ENCODE measurements around the gene ONECUT3. TPM values are rescaled to one million over a fixed set of nuclear protein-coding genes. Genes with fewer than 3 reads are reported as not detected.

ONECUT3 gene
- total RNA-seq, 1 experiment from 2014 or later = not detected

DNA sequence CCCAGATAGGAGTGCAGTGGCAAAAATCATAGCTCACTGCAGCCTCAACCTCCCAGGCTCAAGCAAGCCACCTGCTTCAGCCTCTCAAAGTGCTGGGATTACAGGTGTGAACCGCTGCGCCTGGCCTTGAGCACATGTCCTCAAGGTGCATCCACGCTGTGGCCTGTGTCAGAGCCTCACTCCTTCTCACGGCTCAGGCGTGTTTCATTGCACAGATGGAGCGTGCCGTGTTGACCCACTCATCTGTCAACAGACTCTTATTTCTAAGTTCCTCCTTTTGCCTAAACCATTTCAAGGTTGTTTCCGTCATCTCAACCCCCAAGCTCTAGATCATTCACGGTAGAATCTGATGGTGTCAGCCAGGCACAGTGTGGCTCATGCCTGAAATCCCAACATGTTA is 30.6 kb downstream of the ONECUT3 start:
- no peaks in the 10 kb centered on the region for H3K4me1 ChIP-seq (replicated peaks; ENCODE audit: insufficient read depth)
- no peaks in the 10 kb centered on the region for H4K20me1 ChIP-seq (ENCODE audit: insufficient read depth)
- ChIA-PET POLR2A (ENCODE audit: unreplicated experiment) (no interaction called here), CTCF (no interaction called here)
- no peak for DNase-seq
- no peaks in the 10 kb centered on the region; the same call in 1 of the 2 replicates for H3K9me3 ChIP-seq (ENCODE audit: insufficient read depth, low read depth)
- H3F3A ChIP-seq (ENCODE audit: insufficient read depth, low read depth) = no peaks in the 10 kb centered on the region
- H3K9me2 ChIP-seq (ENCODE audit: insufficient read depth) = no peaks in the 10 kb centered on the region
- H2AFZ ChIP-seq = no peak overlapping the region
- 0 out of 2 replicates have a peak, but pooled peaks cover 8% of the 10 kb centered on the region for H3K27me3 ChIP-seq (ENCODE audit: insufficient read depth, low read depth)
- H3K36me3 ChIP-seq (ENCODE audit: low read depth) = no peaks in the 10 kb centered on the region
- no peak overlapping the region for H3K27ac ChIP-seq
- BruUV-seq (replicated peaks) = no TSS peak
- H3K79me2 ChIP-seq (ENCODE audit: low read depth) = no peaks in the 10 kb centered on the region
- no peak overlapping the region for H3K4me2 ChIP-seq
- TF ChIP-seq, protein P1, sequence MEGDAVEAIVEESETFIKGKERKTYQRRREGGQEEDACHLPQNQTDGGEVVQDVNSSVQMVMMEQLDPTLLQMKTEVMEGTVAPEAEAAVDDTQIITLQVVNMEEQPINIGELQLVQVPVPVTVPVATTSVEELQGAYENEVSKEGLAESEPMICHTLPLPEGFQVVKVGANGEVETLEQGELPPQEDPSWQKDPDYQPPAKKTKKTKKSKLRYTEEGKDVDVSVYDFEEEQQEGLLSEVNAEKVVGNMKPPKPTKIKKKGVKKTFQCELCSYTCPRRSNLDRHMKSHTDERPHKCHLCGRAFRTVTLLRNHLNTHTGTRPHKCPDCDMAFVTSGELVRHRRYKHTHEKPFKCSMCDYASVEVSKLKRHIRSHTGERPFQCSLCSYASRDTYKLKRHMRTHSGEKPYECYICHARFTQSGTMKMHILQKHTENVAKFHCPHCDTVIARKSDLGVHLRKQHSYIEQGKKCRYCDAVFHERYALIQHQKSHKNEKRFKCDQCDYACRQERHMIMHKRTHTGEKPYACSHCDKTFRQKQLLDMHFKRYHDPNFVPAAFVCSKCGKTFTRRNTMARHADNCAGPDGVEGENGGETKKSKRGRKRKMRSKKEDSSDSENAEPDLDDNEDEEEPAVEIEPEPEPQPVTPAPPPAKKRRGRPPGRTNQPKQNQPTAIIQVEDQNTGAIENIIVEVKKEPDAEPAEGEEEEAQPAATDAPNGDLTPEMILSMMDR (conservative IDR thresholded peaks at IDR 0.05) = no peak
- TF ChIP-seq EZH2 (IDR thresholded peaks at IDR 0.05; ENCODE audit: low read depth) = no peak
- no peak overlapping the region for H3K4me3 ChIP-seq
- intact Hi-C loops (cut with micrococcal nuclease; ENCODE audit: unreplicated experiment) = no loop called here

DNA sequence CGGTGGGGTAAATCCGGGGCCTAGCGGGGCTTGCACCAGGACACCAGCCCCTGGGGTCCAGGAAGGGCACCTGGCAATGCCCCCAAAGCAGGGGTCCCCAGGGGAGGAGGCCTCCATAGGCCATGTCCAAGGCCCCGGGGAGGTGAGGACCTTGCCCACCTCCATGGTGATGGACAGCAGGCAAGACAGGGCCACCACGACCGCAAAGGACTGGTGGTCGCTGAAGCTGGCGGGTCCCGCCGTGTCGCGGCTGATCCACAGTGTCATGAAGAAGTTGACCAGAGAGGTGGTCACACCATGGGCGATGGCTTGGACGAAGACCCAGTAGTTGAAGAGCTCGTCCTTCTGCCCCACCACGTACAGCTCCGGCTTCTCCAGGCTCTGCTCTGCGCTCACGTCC is 32.0 kb downstream of the ONECUT3 start:
- no peak overlapping the region for H3K27ac ChIP-seq
- no peaks in the 10 kb centered on the region for H4K20me1 ChIP-seq (ENCODE audit: insufficient read depth)
- CTCF ChIA-PET = no interaction called here
- no peaks in the 10 kb centered on the region for H3K79me2 ChIP-seq (ENCODE audit: low read depth)
- intact Hi-C loops (cut with micrococcal nuclease; ENCODE audit: unreplicated experiment) = no loop called here
- no peaks in the 10 kb centered on the region for H3K36me3 ChIP-seq (ENCODE audit: low read depth)
- BruUV-seq (replicated peaks) = no TSS peak
- no peaks in the 10 kb centered on the region for H3K9me2 ChIP-seq (ENCODE audit: insufficient read depth)
- no peaks in the 10 kb centered on the region for H3K4me1 ChIP-seq (replicated peaks; ENCODE audit: insufficient read depth)
- no peak overlapping the region for H3K4me2 ChIP-seq
- no peak overlapping the region for H2AFZ ChIP-seq
- H3K4me3 ChIP-seq = no peak overlapping the region
- POLR2A ChIA-PET (ENCODE audit: unreplicated experiment) = no interaction called here
- H3K27me3 ChIP-seq (ENCODE audit: insufficient read depth, low read depth) = 0 out of 2 replicates have a peak, but pooled peaks cover 8% of the 10 kb centered on the region
- no peaks in the 10 kb centered on the region for H3F3A ChIP-seq (ENCODE audit: insufficient read depth, low read depth)
- TF ChIP-seq, protein P1 (conservative IDR thresholded peaks at IDR 0.05) = no peak
- TF ChIP-seq EZH2 (IDR thresholded peaks at IDR 0.05; ENCODE audit: low read depth) = no peak
- no peak for DNase-seq
- no peaks in the 10 kb centered on the region; the same call in 1 of the 2 replicates for H3K9me3 ChIP-seq (ENCODE audit: insufficient read depth, low read depth)

DNA sequence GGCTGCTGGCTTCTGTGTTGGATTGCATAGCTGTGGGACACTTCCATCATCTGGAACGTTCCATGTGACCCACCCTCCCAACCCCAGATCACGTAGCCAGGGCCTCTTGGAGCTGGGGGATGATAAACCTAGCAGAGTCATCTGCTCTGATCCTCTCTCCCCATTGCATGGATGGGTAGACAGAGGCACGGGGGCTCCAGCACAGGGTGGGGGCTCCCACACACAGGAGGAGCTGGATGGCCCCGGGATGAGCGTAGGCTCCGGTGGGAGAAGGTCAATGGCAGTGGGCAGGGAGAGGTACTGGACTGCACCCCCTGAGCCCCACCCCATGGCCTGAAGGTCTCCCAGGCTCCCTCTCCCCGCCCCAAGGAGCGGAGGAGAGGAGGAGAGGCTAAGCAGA is 33.4 kb downstream of the ONECUT3 start:
- H3K9me2 ChIP-seq (ENCODE audit: insufficient read depth) = no peaks in the 10 kb centered on the region
- H3K9me3 ChIP-seq (ENCODE audit: insufficient read depth, low read depth) = no peaks in the 10 kb centered on the region; the same call in 1 of the 2 replicates
- no peaks in the 10 kb centered on the region for H4K20me1 ChIP-seq (ENCODE audit: insufficient read depth)
- CTCF ChIA-PET = no interaction called here
- no peaks in the 10 kb centered on the region for H3K36me3 ChIP-seq (ENCODE audit: low read depth)
- H3K4me2 ChIP-seq = no peak overlapping the region
- no peaks in the 10 kb centered on the region for H3F3A ChIP-seq (ENCODE audit: insufficient read depth, low read depth)
- no peak overlapping the region for H3K4me3 ChIP-seq
- no peak for DNase-seq
- no peaks in the 10 kb centered on the region for H3K79me2 ChIP-seq (ENCODE audit: low read depth)
- H2AFZ ChIP-seq = no peak overlapping the region
- no peaks in the 10 kb centered on the region for H3K4me1 ChIP-seq (replicated peaks; ENCODE audit: insufficient read depth)
- BruUV-seq (replicated peaks) = no TSS peak
- no peak for TF ChIP-seq EZH2 (IDR thresholded peaks at IDR 0.05; ENCODE audit: low read depth)
- TF ChIP-seq, protein P1 (conservative IDR thresholded peaks at IDR 0.05) = no peak
- 0 out of 2 replicates have a peak, but pooled peaks cover 8% of the 10 kb centered on the region for H3K27me3 ChIP-seq (ENCODE audit: insufficient read depth, low read depth)
- no peak overlapping the region for H3K27ac ChIP-seq
- POLR2A ChIA-PET (ENCODE audit: unreplicated experiment) = no interaction called here
- intact Hi-C loops (cut with micrococcal nuclease; ENCODE audit: unreplicated experiment) = no loop called here

Measured in PC-9 (cell line).